ENCODE measurements around the gene PPFIBP2.

- TF ChIP-seq CTCF (conservative IDR thresholded peaks at IDR 0.05; ENCODE audit: low read length): no peak
- TF ChIP-seq EZH2phosphoT487 (IDR thresholded peaks at IDR 0.05; ENCODE audit: borderline replicate concordance, low read depth, low read length): no peak
These were observed 11.6 kb downstream of the PPFIBP2 start for GRCh38 chr11:7525424-7525823.
